Measurements from ENCODE around the gene RPS24.

The RPS24 gene

DNA sequence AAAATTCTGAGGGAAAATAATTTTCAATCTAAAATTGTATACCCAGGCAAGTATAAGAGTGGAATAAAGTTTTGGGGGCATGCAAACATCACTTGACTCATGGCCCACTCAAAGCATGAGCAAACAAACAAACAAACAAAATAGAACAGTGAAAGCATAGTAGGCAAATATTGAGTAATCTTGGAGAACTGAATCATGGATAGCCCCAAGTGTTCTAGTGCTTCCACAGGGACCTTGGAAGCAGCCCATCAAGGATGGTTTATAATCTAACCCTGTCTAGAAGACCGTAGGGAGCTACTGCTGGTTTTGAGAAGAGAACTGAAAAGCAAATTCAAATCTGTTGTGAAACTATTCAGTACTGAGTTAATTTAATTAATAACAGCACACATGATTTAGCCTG lies 26.5 kb upstream of the RPS24 start:
- Histone ChIP-seq H3K9me2 (replicated peaks; ENCODE audit: insufficient read depth, low read length) (no peaks in the 10 kb centered on the region), H4K20me1 (ENCODE audit: insufficient read depth, low read length) (no peaks in the 10 kb centered on the region), H3K9ac (ENCODE audit: low read length) (no peak overlapping the region), H3K36me3 (replicated peaks; ENCODE audit: insufficient read depth, low read length) (peaks cover 4% of the 10 kb centered on the region; the same call in 1 of the 2 replicates), H3K4me1 (ENCODE audit: low read length) (no peaks in the 10 kb centered on the region), H3K27ac (ENCODE audit: low read length) (no peak overlapping the region), H3F3A (ENCODE audit: insufficient read depth, low read length) (no peaks in the 10 kb centered on the region), H2AFZ (ENCODE audit: low read length) (no peak overlapping the region), H3K4me2 (ENCODE audit: low read depth, low read length) (no peak overlapping the region), H3K27me3 (replicated peaks; ENCODE audit: insufficient read depth, low read length) (no peaks in the 10 kb centered on the region), H3K9me3 (replicated peaks; ENCODE audit: insufficient read depth, low read length) (no peaks in the 10 kb centered on the region), H3K79me2 (ENCODE audit: low read length) (no peaks in the 10 kb centered on the region), H3K4me3 (ENCODE audit: low read length) (no peak overlapping the region)
- TF ChIP-seq EZH2phosphoT487 (IDR thresholded peaks at IDR 0.05; ENCODE audit: low read length) (no peak), EZH2 (optimal IDR thresholded peaks at IDR 0.05; ENCODE audit: low read depth, low read length) (no peak)
- TF ChIP-seq, protein P1, sequence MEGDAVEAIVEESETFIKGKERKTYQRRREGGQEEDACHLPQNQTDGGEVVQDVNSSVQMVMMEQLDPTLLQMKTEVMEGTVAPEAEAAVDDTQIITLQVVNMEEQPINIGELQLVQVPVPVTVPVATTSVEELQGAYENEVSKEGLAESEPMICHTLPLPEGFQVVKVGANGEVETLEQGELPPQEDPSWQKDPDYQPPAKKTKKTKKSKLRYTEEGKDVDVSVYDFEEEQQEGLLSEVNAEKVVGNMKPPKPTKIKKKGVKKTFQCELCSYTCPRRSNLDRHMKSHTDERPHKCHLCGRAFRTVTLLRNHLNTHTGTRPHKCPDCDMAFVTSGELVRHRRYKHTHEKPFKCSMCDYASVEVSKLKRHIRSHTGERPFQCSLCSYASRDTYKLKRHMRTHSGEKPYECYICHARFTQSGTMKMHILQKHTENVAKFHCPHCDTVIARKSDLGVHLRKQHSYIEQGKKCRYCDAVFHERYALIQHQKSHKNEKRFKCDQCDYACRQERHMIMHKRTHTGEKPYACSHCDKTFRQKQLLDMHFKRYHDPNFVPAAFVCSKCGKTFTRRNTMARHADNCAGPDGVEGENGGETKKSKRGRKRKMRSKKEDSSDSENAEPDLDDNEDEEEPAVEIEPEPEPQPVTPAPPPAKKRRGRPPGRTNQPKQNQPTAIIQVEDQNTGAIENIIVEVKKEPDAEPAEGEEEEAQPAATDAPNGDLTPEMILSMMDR (IDR thresholded peaks at IDR 0.05; ENCODE audit: low read length), result no peak
- no peak for DNase-seq

DNA sequence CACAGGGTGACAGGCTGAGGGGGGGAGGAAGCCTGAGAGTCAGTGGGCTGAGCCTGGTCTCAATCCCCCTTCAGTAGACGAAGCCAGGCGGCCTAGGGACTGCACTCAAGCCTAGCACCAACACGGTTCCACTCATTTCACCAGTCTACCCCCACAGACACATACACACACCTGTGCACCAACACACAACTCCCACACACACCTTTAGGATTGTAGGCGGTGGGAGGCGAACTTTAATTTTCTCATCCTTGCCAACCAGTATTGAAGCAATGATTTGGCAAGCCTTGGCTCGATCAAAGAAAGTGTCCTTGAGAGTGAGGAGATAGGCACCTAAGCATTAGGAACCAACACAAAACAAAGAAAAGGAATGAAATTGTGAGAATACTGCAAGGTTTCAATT lies 24.0 kb upstream of the RPS24 start:
- Histone ChIP-seq H3K4me2 (ENCODE audit: low read depth, low read length) (no peak overlapping the region), H3K27ac (ENCODE audit: low read length) (no peak overlapping the region), H3K9ac (ENCODE audit: low read length) (no peak overlapping the region), H3K36me3 (replicated peaks; ENCODE audit: insufficient read depth, low read length) (peaks cover 4% of the 10 kb centered on the region; the same call in 1 of the 2 replicates), H3K4me1 (ENCODE audit: low read length) (no peaks in the 10 kb centered on the region), H3K9me3 (replicated peaks; ENCODE audit: insufficient read depth, low read length) (no peaks in the 10 kb centered on the region), H3K4me3 (ENCODE audit: low read length) (no peak overlapping the region), H3K79me2 (ENCODE audit: low read length) (no peaks in the 10 kb centered on the region), H3F3A (ENCODE audit: insufficient read depth, low read length) (no peaks in the 10 kb centered on the region), H3K27me3 (replicated peaks; ENCODE audit: insufficient read depth, low read length) (no peaks in the 10 kb centered on the region), H2AFZ (ENCODE audit: low read length) (no peak overlapping the region), H4K20me1 (ENCODE audit: insufficient read depth, low read length) (no peaks in the 10 kb centered on the region), H3K9me2 (replicated peaks; ENCODE audit: insufficient read depth, low read length) (no peaks in the 10 kb centered on the region)
- no peak for DNase-seq
- TF ChIP-seq EZH2 (optimal IDR thresholded peaks at IDR 0.05; ENCODE audit: low read depth, low read length) (no peak), EZH2phosphoT487 (IDR thresholded peaks at IDR 0.05; ENCODE audit: low read length) (no peak)
- TF ChIP-seq, protein P1 (IDR thresholded peaks at IDR 0.05; ENCODE audit: low read length), result no peak

DNA sequence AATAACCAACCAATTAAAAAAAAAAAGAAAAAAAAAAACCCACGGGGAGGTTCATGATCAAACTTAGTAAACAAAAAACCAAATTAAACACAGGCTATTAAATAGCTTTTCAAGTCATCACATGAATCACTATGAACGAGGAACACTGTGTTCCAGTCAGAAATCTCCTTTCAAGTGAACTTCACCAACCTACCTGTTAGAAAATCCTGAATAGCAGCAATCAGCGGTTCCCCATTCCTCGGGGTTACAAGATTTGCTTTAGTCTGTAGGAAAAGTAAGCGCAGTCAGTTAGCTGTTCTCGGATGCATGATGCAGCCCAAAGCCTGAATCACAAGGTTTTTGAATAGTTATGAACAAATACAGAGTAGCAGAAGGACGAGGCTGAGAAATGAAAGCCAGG lies 23.4 kb upstream of the RPS24 start:
- H3K27ac ChIP-seq (ENCODE audit: low read length), result no peak overlapping the region
- no peak overlapping the region for H3K4me2 ChIP-seq (ENCODE audit: low read depth, low read length)
- no peaks in the 10 kb centered on the region for H3K79me2 ChIP-seq (ENCODE audit: low read length)
- H3F3A ChIP-seq (ENCODE audit: insufficient read depth, low read length), result no peaks in the 10 kb centered on the region
- no peak for DNase-seq
- H3K36me3 ChIP-seq (replicated peaks; ENCODE audit: insufficient read depth, low read length), result peaks cover 4% of the 10 kb centered on the region; the same call in 1 of the 2 replicates
- H3K4me1 ChIP-seq (ENCODE audit: low read length), result no peaks in the 10 kb centered on the region
- no peaks in the 10 kb centered on the region for H3K27me3 ChIP-seq (replicated peaks; ENCODE audit: insufficient read depth, low read length)
- TF ChIP-seq EZH2phosphoT487 (IDR thresholded peaks at IDR 0.05; ENCODE audit: low read length) (no peak), EZH2 (optimal IDR thresholded peaks at IDR 0.05; ENCODE audit: low read depth, low read length) (no peak)
- TF ChIP-seq, protein P1 (IDR thresholded peaks at IDR 0.05; ENCODE audit: low read length), result no peak
- no peak overlapping the region for H3K9ac ChIP-seq (ENCODE audit: low read length)
- H3K9me3 ChIP-seq (replicated peaks; ENCODE audit: insufficient read depth, low read length), result no peaks in the 10 kb centered on the region
- H3K4me3 ChIP-seq (ENCODE audit: low read length), result no peak overlapping the region
- H3K9me2 ChIP-seq (replicated peaks; ENCODE audit: insufficient read depth, low read length), result no peaks in the 10 kb centered on the region
- H4K20me1 ChIP-seq (ENCODE audit: insufficient read depth, low read length), result no peaks in the 10 kb centered on the region
- no peak overlapping the region for H2AFZ ChIP-seq (ENCODE audit: low read length)

Data from MM.1S (cell line).